Measurements from ENCODE around the gene ADGRL4. TPM values are rescaled to one million over a fixed set of nuclear protein-coding genes. Genes with fewer than 3 reads are reported as not detected.

The ADGRL4 gene
- total RNA-seq, 1 experiment from 2014 or later: 0.63 TPM

- no CpG with 5 or more reads among the region's 2 CpGs for WGBS (ENCODE audit: extremely low coverage, insufficient read length, low lambda C conversion rate)
- H3K4me3 Mint-ChIP-seq: no peak overlapping the region
- H2BK20ac ChIP-seq (ENCODE audit: low read depth, low read length, poor library complexity, severe bottlenecking): no peak overlapping the region
- H3K23ac ChIP-seq (ENCODE audit: insufficient read length, low read depth, low read length): no peak overlapping the region
- no peak overlapping the region for H2AFZ ChIP-seq (ENCODE audit: low read length)
- no peak overlapping the region for H3K4me2 ChIP-seq (ENCODE audit: insufficient read depth, insufficient read length, low read length)
- H3K9ac ChIP-seq (ENCODE audit: extremely low read depth, insufficient read length, low read length): no peak overlapping the region
- H3K14ac ChIP-seq (ENCODE audit: insufficient read depth, low read length): no peak overlapping the region
- no peak for TF ChIP-seq CTCF (conservative IDR thresholded peaks at IDR 0.05)
- no peak overlapping the region for H3K4ac ChIP-seq (ENCODE audit: low read depth, low read length)
- no peaks in the 10 kb centered on the region for H3K4me1 Mint-ChIP-seq
- H3K18ac ChIP-seq (ENCODE audit: insufficient read length, low read depth, low read length): no peak overlapping the region
- H3K27ac ChIP-seq (ENCODE audit: insufficient read length, low read depth, low read length): no peak overlapping the region
- H2BK12ac ChIP-seq (ENCODE audit: insufficient read length, low read depth, low read length): no peak overlapping the region
- no peak for DNase-seq
- H3K36me3 Mint-ChIP-seq (ENCODE audit: insufficient read depth in 1 of 3, low read depth in 3 of 3): peaks cover 18 to 27% (median 20%) of the 10 kb centered on the region in 3 experiments
- H3K4me1 ChIP-seq (ENCODE audit: insufficient read depth, low read length): no peaks in the 10 kb centered on the region
- H3K9me3 ChIP-seq (ENCODE audit: control insufficient read depth, low read depth, low read length): no peaks in the 10 kb centered on the region
- H3K27me3 ChIP-seq (ENCODE audit: insufficient read depth, low read length): no peaks in the 10 kb centered on the region
- H2BK120ac ChIP-seq (ENCODE audit: low read depth, low read length, poor library complexity, severe bottlenecking): no peak overlapping the region
- no peak overlapping the region for H2BK15ac ChIP-seq (ENCODE audit: low read depth, low read length)
- H3K79me2 ChIP-seq (ENCODE audit: insufficient read depth, low read length): no peaks in the 10 kb centered on the region
- no peaks in the 10 kb centered on the region for H4K20me1 ChIP-seq (ENCODE audit: control insufficient read depth, insufficient read depth, insufficient read length)
- H3T11ph ChIP-seq (ENCODE audit: low read length): no peak overlapping the region
- H3K9me3 Mint-ChIP-seq: peaks cover 29 to 34% of the 10 kb centered on the region in 2 experiments
- no peak overlapping the region for H2BK5ac ChIP-seq (ENCODE audit: insufficient read length, low read length)
- H3K56ac ChIP-seq (ENCODE audit: insufficient read length, low read depth, low read length): no peak overlapping the region
- no peak overlapping the region for H4K8ac ChIP-seq (replicated peaks; ENCODE audit: insufficient read length, low read depth, low read length)
- H4K91ac ChIP-seq (ENCODE audit: insufficient read length, low read depth, low read length): no peak overlapping the region
- no peak overlapping the region for H4K5ac ChIP-seq (ENCODE audit: insufficient read length, low read depth, low read length)
- no peaks in the 10 kb centered on the region for H3K23me2 ChIP-seq (ENCODE audit: insufficient read length, low read depth, low read length, poor library complexity, severe bottlenecking)
- H3K27me3 Mint-ChIP-seq (ENCODE audit: low read depth): no peaks in the 10 kb centered on the region; the same call in 1 of the 2 replicates
- no peaks in the 10 kb centered on the region for H3K79me1 ChIP-seq (ENCODE audit: insufficient read depth, low read depth, low read length, poor library complexity, severe bottlenecking)
- no peak overlapping the region for H3K27ac Mint-ChIP-seq
- H2AK5ac ChIP-seq (ENCODE audit: insufficient read length, low read length): no peak overlapping the region
These were observed 30.6 kb upstream of the ADGRL4 start for GRCh38 chr1:79037085-79037484.
